ENCODE results near the gene ACSL5.
A peak's percentile ranks its signal among the peaks of the same experiment; 100 is the strongest.

ACSL5 gene

GRCh38 chr10:112471878-112472487 is 98.1 kb downstream of the ACSL5 start:
- DNase-seq (ENCODE audit: low read depth in 2 of 2): peak; percentile 75 to 78
- peak; percentile 65 for TF ChIP-seq CTCF (IDR thresholded peaks at IDR 0.05; ENCODE audit: low read depth, low read length)
- no peak overlapping the region for H3K4me3 ChIP-seq (replicated peaks in 1 of 2; ENCODE audit: low read depth in 2 of 2, low read length in 2 of 2)

- DNase-seq (ENCODE audit: low read depth in 2 of 2): peak; percentile 29 to 32
- TF ChIP-seq CTCF (IDR thresholded peaks at IDR 0.05; ENCODE audit: low read depth, low read length): peak; percentile 26
- no peak overlapping the region for H3K4me3 ChIP-seq (replicated peaks in 1 of 2; ENCODE audit: low read depth in 2 of 2, low read length in 2 of 2)
Measured at GRCh38 chr10:112475575-112476218, 101.8 kb downstream of the ACSL5 start.
